Hepatic stellate cell (primary cell): Measurements from ENCODE around the gene CBL.
"Not testable (repeated sequence)": the region's sequence is repeated elsewhere in the genome, so short reads cannot be mapped to it uniquely, and the experiment has no call there.

Source experiments
- DNase-seq: peaks from one replicate; pipeline ENCODE4 v3.0.0; 2011; ENCODE audit warnings: low spot score

Gene CBL

GRCh38 chr11:119185981-119186634, 20.0 kb upstream of the CBL start:
- no peak for DNase-seq

DNA sequence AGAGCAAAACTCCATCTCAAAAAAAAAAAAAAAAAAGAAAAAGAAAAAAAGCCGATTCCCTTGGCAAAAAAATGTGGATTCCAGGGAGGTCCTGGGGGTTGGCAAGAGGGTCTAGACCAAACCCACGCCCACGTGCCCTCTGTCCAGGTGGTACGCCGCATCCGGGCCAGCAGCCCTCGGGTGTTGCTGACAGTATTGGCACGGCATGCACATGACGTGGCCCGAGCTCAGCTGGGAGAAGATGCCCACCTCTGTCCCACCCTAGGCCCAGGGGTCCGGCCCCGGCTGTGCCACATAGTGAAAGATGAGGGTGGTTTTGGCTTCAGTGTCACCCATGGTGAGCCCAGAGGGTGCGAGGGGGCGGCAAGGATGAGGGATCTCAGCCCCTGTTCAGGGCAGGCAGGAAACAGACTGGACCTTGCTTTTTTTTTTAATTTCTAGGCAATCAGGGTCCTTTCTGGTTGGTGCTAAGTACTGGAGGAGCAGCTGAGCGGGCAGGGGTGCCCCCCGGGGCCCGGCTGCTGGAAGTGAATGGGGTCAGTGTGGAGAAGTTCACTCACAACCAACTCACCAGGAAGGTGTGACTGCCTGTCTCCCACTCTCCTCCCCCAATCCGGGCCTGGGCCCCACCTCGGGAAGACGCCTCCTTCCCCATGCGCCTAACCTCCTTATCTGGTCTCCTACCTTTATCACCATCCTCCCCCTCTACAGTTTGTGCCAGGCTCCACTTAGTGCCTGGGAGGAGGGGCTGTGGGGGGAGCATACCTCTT, 18.8 kb upstream of the CBL start:
- DNase-seq, result no peak

DNA sequence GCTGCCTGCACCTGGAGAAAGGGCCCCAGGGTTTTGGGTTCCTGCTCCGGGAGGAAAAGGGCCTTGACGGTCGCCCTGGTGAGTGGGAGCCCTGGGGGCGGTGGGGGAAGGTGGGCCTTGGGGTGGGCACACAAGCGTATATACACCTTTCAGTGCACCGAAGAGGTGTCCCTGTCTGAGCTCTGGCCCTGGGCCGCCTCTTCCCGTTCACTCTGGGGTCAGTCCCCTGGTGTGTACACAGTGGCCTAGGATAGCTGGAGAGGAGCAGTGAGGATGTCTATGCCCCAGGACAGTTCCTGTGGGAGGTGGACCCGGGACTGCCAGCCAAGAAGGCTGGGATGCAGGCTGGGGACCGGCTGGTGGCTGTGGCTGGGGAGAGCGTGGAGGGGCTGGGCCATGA, 18.1 kb upstream of the CBL start:
- no peak for DNase-seq

GRCh38 chr11:119188887-119189286, 17.3 kb upstream of the CBL start:
- no peak for DNase-seq

GRCh38 chr11:119189393-119189792, 16.7 kb upstream of the CBL start:
- DNase-seq, result no peak

- no peak for DNase-seq
Observed at GRCh38 chr11:119190531-119190930, 15.6 kb upstream of the CBL start.

GRCh38 chr11:119191265-119191664, 14.9 kb upstream of the CBL start:
- not testable (repeated sequence) for DNase-seq

DNA sequence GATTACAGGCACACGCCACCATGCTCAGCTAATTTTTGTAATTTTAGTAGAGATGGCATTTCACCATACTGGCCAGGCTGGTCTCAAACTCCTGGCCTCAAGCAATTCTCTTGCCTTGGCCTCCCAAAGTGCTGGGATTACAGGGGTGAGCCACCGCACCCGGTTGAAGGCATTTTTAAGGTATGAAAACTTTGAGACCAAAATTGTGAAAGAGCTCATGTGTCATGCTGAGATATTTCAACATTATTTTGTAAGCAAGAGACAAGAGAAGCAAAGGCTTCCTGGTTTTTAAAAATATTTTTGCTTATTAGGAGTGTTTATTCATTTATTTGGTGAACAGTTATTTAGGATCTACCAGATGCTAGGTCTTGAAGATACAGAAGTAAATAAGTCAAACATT, 14.0 kb upstream of the CBL start:
- DNase-seq, result no peak

DNA sequence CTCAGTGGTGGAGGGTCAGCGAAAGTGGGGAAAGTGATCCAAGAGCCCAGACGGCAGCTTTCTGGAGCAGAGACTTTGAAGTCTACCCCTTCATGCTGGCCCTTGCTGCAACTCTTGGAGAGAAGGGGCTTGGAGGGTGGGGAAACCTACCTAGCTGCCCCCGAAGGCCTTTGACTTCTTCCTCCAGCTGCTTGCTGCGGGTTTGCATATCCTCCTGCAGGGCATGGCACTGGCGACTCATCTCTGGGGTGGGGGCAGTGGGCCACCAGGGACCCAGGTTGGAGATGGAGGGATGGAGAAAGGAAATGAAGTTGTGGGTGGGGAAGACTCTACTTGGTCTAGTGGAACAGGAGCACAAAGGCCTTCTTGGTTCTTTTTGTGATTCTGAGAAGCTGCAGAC, 13.1 kb upstream of the CBL start:
- DNase-seq, result no peak

GRCh38 chr11:119193626-119194025, 12.5 kb upstream of the CBL start:
- DNase-seq, result no peak

GRCh38 chr11:119194811-119195440, 11.2 kb upstream of the CBL start:
- no peak for DNase-seq

DNA sequence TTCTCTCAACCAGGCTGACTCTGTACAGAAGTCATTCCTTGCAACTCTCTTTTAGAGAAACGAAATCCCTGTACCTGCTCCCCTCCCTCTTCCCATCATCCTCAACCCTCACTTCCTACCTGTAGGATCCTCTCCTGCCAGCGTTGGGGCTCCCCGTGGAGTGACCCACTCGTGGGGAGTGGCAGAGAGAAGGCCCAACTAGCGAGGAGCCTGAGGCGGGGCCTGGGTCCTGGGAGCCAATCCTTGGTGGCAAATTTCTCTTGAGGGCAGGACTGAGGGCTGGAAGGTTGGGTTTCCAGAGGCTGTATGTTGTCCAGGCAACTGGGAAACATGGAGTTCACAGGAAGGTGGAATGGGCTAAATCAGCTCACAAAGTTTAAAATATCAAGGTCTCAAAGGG, 10.5 kb upstream of the CBL start:
- DNase-seq, result peak; percentile 91

DNA sequence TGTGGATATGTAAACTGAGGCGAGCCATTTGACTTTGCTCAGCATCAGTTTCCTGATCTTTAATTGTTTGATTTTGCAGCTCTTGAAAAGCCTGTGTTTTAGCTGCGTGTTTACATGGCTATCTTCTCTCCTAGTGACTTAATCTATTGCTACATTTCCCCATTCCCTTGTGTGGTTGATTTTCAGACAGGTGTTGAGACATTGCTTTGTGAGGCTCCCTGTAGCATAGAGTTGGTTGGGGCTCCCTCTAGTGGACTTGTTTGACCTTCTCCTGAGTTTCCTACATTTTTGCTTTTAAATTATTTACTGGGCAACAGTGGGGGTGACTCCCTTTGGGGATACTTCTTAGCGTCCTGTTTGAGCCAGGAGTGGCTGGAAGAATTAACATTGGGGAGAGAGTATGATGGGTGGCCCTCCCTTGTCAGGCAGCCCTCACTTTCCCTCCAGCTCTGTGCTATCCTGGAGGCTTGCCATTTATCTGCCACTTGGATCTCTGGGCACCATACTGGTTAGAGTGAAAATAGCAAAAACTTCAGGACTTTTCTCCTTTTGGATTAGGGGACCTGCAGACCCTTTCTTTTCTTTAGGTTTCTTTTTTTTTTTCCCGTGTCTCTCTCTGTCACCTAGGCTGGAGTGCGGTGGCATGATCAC, 9.2 kb upstream of the CBL start:
- DNase-seq, result peak; percentile 78

GRCh38 chr11:119198925-119199324, 7.2 kb upstream of the CBL start:
- no peak for DNase-seq

GRCh38 chr11:119201236-119201635, 4.9 kb upstream of the CBL start:
- not testable (repeated sequence) for DNase-seq

DNA sequence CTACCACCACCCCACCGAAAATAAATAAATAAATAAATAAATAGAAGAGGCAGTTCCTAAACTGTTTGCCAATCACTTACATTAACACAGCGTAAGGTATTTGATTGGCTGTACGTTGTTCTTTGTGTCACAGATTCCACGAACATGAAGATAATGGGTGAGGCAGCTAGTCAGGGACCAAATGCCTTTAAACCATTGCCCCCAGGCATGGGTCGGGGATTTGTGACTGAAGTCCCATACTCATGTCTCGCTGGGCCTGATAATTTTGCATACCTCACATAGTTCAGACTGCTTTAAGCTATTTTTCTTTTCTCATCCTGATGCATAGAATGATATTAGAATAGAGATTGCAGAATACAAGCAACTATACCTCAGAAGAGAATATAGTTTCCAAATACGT, 3.6 kb upstream of the CBL start:
- no peak for DNase-seq

DNA sequence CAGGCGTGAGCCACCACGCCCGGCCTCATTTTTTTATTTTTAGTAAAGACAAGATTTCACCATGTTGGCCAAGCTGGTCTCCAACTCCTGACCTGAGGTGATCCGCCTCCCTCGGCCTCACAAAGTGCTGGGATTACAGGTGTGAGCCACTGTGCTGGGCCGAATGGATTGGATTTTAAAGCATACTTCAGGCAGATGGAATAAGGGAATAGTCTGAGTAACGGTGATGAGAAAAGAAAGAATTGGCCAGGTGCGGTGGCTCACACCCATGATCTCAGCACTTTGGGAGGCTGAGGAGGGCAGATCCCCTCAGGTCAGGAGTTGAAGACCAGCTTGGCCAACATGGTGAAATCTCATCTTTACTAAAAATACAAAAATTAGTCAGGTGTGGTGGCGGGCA, 2.1 kb upstream of the CBL start:
- DNase-seq, result no peak

DNA sequence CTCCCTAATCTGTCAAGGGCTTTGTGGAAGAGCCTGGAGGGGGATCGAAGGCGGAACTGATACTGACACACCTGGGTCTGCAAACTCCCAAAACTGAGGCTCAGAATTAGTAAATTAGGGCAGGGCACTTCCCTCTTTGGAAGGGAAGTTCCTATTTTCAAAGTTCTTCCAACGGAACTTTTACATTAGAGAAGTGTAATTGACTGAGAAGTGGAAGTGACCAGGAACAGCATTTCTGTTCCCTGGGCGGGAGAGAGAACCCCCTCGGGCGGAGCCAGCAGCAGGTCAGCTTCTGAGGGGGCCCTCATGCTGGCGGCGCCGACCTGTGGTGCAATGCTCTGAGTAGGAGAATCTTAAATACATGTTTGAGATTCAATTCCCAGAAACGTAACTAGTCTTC, 1.1 kb upstream of the CBL start:
- no peak for DNase-seq

- DNase-seq, result peak; percentile 49
Observed at GRCh38 chr11:119206511-119207414, 624 bp downstream of the CBL start.

DNA sequence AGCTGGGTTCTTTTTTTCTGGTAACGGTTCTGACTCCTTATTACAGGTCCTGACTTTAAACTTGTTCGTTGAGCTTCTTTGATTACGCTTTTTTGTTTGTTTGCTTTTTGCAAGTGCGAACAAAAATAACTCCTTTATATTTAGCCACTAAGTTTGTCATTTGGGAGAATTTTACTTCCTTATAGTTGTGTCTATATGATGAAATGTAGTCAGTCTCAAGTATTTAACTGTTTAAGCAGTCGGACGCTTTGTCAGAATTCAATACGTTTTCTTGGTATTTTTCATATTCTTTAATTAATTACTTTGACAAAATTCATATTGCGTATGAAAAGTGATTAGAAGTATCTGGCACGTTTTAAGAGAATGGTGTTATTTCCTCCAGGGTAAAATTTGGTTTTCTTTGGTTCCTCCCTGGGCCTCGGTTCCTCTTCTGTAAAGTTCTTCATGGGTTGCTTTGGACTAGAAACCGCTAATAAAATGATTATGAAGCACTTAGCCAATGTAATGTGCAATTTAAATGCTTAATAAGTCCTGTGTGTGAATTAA, 1.3 kb downstream of the CBL start:
- DNase-seq, result no peak

GRCh38 chr11:119209186-119209585, 3.0 kb downstream of the CBL start:
- no peak for DNase-seq

GRCh38 chr11:119210050-119210449, 3.9 kb downstream of the CBL start:
- DNase-seq, result no peak
